Peyer's patch (tissue), 4 donors: ENCODE results near the gene CCDC190.

Experiments used
- POLR2A ChIP-seq, 2 donors: fragments of 450-650 bp; IDR thresholded peaks; one replicate each; pipeline ENCODE4 v1.5.1; 2017; ENCODE audit warnings: antibody characterized with exemption in 2 of 2, mild to moderate bottlenecking in 2 of 2, moderate library complexity in 2 of 2
- TF ChIP-seq, protein P1 (sequence below), 6 experiments: fragments of 450-650 bp in 4 of 6; fragments of 200-600 bp in 2 of 6; sonication (generic) in 1 of 6; IDR thresholded peaks; one replicate each; pipeline ENCODE4 v1.5.1; 2017 to 2019; ENCODE audit warnings: antibody characterized with exemption in 6 of 6, mild to moderate bottlenecking in 3 of 6, moderate library complexity in 1 of 6

DNA sequence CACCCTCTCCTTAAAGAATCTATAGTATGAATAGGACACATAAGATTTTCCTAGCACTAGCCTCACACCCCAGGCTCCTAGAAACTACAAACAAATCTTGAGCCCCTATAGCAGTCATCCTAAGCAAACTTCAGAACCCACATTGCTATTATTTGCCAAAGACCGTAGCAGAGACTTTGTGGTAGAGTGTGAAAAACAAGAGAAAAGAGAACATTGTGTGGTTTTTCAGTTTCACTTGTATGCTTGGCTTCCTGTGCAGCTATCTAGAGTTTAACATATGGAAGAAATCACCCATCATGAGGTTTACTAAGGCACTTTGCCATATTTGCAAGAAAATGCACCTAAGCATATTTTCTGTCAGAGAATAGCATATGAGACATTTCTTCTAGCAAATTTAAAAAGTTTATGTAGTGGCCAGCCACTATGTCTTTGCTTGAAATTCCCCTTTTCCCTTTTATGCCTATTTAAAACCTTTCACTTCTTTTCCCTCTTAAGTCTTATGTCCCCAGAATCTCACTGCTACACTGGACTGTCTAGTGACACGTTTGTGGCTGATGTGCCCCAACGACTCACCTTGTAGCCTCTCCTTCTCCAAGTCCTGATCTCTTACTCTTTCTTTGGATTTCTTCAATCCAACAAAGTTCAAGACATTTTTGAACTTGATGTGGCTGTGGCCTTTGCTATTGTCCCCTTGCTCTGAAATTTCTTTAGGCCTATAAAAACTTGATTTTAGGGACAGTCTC lies 25.6 kb downstream of the CCDC190 start:
- TF ChIP-seq, protein P1, sequence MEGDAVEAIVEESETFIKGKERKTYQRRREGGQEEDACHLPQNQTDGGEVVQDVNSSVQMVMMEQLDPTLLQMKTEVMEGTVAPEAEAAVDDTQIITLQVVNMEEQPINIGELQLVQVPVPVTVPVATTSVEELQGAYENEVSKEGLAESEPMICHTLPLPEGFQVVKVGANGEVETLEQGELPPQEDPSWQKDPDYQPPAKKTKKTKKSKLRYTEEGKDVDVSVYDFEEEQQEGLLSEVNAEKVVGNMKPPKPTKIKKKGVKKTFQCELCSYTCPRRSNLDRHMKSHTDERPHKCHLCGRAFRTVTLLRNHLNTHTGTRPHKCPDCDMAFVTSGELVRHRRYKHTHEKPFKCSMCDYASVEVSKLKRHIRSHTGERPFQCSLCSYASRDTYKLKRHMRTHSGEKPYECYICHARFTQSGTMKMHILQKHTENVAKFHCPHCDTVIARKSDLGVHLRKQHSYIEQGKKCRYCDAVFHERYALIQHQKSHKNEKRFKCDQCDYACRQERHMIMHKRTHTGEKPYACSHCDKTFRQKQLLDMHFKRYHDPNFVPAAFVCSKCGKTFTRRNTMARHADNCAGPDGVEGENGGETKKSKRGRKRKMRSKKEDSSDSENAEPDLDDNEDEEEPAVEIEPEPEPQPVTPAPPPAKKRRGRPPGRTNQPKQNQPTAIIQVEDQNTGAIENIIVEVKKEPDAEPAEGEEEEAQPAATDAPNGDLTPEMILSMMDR (IDR thresholded peaks at IDR 0.05), result no peak
- TF ChIP-seq POLR2A (IDR thresholded peaks at IDR 0.05), result no peak
